Natural killer cell (primary cell): ENCODE results near the gene CMTM2. TPM values are rescaled to one million over a fixed set of nuclear protein-coding genes. Genes with fewer than 3 reads are reported as not detected.

ENCODE experiments used
- ATAC-seq, 3 donors: fragments of 150-1000 bp in 2 of 3; fragments of 200-7000 bp in 1 of 3; cut with Tn5 transposase; 1 replicate in 1 of 3; 2 replicates in 2 of 3; pipeline ENCODE4 v1.10.0; 2021; ENCODE audit warnings: mild to moderate bottlenecking in 2 of 3, moderate library complexity in 2 of 3
- DNase-seq, 2 donors: peaks; one replicate each; pipeline versions ENCODE4 v3.0.0 to v3.0.0-alpha.2; 2013 to 2021; ENCODE audit warnings: mixed read lengths in 1 of 2
- H3K27ac ChIP-seq: one replicate; pipeline ENCODE4 v1.5.1; 2013; ENCODE audit warnings: mild to moderate bottlenecking, low read length
- H3K27me3 ChIP-seq: one replicate; pipeline ENCODE4 v1.6.1; 2013; ENCODE audit warnings: low read length; ENCODE audit not compliant: control insufficient read depth, insufficient read depth
- H3K36me3 ChIP-seq: one replicate; pipeline ENCODE4 v1.6.1; 2013; ENCODE audit warnings: low read length; ENCODE audit not compliant: control insufficient read depth, insufficient read depth
- H3K4me1 ChIP-seq: one replicate; pipeline ENCODE4 v1.6.1; 2013; ENCODE audit warnings: low read length; ENCODE audit not compliant: control insufficient read depth, insufficient read depth
- H3K4me3 ChIP-seq: one replicate; pipeline ENCODE4 v1.5.1; 2013; ENCODE audit warnings: low read length
- H3K9me3 ChIP-seq: one replicate; pipeline ENCODE4 v1.6.1; 2013; ENCODE audit warnings: low read length; ENCODE audit not compliant: control insufficient read depth, insufficient read depth
- H3K27ac Mint-ChIP-seq, 2 donors: one replicate each; pipeline ENCODE4 v1.8.0; 2022; ENCODE audit warnings: mild to moderate bottlenecking in 2 of 2, mixed read lengths in 2 of 2, moderate library complexity in 1 of 2
- H3K27me3 Mint-ChIP-seq, 2 donors: one replicate each; pipeline ENCODE4 v1.8.0; 2022; ENCODE audit warnings: low read depth in 2 of 2, mixed read lengths in 2 of 2
- H3K36me3 Mint-ChIP-seq: one replicate; pipeline ENCODE4 v1.8.0; 2022; ENCODE audit warnings: mixed read lengths
- H3K4me1 Mint-ChIP-seq, 2 donors: one replicate each; pipeline ENCODE4 v1.8.0; 2022; ENCODE audit warnings: mixed read lengths in 2 of 2
- H3K4me3 Mint-ChIP-seq: one replicate; pipeline ENCODE4 v1.8.0; 2022; ENCODE audit warnings: mild to moderate bottlenecking, moderate library complexity, mixed read lengths
- H3K9me3 Mint-ChIP-seq, 2 donors: one replicate each; pipeline ENCODE4 v1.8.0; 2022; ENCODE audit warnings: mixed read lengths in 2 of 2
- CTCF ChIP-seq: fragments of 200-600 bp; IDR thresholded peaks from one replicate; pipeline ENCODE4 v1.8.0; 2022; ENCODE audit warnings: antibody characterized with exemption
- WGBS: methylation state at CpG from one replicate; pipeline ENCODE4 v1.1.7; 2013; ENCODE audit warnings: missing lambda C conversion rate; ENCODE audit not compliant: insufficient coverage; 5-methylcytosine and 5-hydroxymethylcytosine counted together
- intact Hi-C: fragments of 100-400 bp; cut with micrococcal nuclease; formaldehyde crosslinking; loops from one replicate; pipeline ENCODE4 v1.14.2; 2022
- total RNA-seq, 4 donors: library from RNA; stranded (reverse); fragments of 120-200 nt in 1 of 4; gene quantifications; one replicate each; pipeline versions ENCODE4 v1.2.3 to v1.2.4, GENCODE V29; 2013 to 2022

The CMTM2 gene
- total RNA-seq, 3 donors from 2014 or later (not counting 1 experiment from before 2014, with no cell fraction given), result 0.61 to 1.6 (median 0.82) TPM

GRCh38 chr16:66612422-66612821 is 33.2 kb downstream of the CMTM2 start:
- peaks cover 5 to 9% of the 10 kb centered on the region in 2 donors for H3K4me1 Mint-ChIP-seq
- no peaks in the 10 kb centered on the region for H3K36me3 Mint-ChIP-seq
- H3K27me3 Mint-ChIP-seq, result no peaks in the 10 kb centered on the region
- H3K4me1 ChIP-seq, result peaks cover 17% of the 10 kb centered on the region
- no peak for DNase-seq
- WGBS, result 95% methylated on average over 14 of the region's 14 CpGs
- no peaks in the 10 kb centered on the region for H3K9me3 Mint-ChIP-seq
- peaks cover 52% of the 10 kb centered on the region for H3K36me3 ChIP-seq
- ATAC-seq, result no peak
- no peak for TF ChIP-seq CTCF
- H3K27ac Mint-ChIP-seq, result no peak overlapping the region
- no peak overlapping the region for H3K27ac ChIP-seq
- no peaks in the 10 kb centered on the region for H3K27me3 ChIP-seq
- H3K4me3 Mint-ChIP-seq, result no peak overlapping the region
- H3K4me3 ChIP-seq, result no peak overlapping the region
- intact Hi-C loops, result no loop called here
- no peaks in the 10 kb centered on the region for H3K9me3 ChIP-seq

- Mint-ChIP-seq H3K9me3 (no peaks in the 10 kb centered on the region), H3K4me3 (no peak overlapping the region), H3K36me3 (no peaks in the 10 kb centered on the region), H3K4me1 (no peaks in the 10 kb centered on the region), H3K27ac (no peak overlapping the region), H3K27me3 (no peaks in the 10 kb centered on the region)
- Histone ChIP-seq H3K27ac (no peak overlapping the region), H3K36me3 (peaks cover 45% of the 10 kb centered on the region), H3K27me3 (no peaks in the 10 kb centered on the region), H3K4me1 (no peaks in the 10 kb centered on the region), H3K9me3 (no peaks in the 10 kb centered on the region), H3K4me3 (no peak overlapping the region)
- ATAC-seq (no peak), DNase-seq (no peak)
- 96% methylated on average over 10 of the region's 12 CpGs for WGBS
- no peak for TF ChIP-seq CTCF
- intact Hi-C loops, result no loop called here
Measured at GRCh38 chr16:66614161-66614802, 35.0 kb downstream of the CMTM2 start.

- no peak overlapping the region for H3K27ac Mint-ChIP-seq
- Histone ChIP-seq H3K4me3 (no peak overlapping the region), H3K27ac (no peak overlapping the region), H3K27me3 (no peaks in the 10 kb centered on the region), H3K4me1 (no peaks in the 10 kb centered on the region), H3K36me3 (peaks cover 27% of the 10 kb centered on the region), H3K9me3 (no peaks in the 10 kb centered on the region)
- H3K9me3 Mint-ChIP-seq, result no peaks in the 10 kb centered on the region
- WGBS, result 95% methylated on average over 1 of the region's 4 CpGs
- H3K4me1 Mint-ChIP-seq, result no peaks in the 10 kb centered on the region
- DNase-seq, result no peak
- H3K36me3 Mint-ChIP-seq, result no peaks in the 10 kb centered on the region
- no peak for ATAC-seq
- no peak overlapping the region for H3K4me3 Mint-ChIP-seq
- no peak for TF ChIP-seq CTCF
- no peaks in the 10 kb centered on the region for H3K27me3 Mint-ChIP-seq
- intact Hi-C loops, result no loop called here
Measured at GRCh38 chr16:66616169-66616568, 36.9 kb downstream of the CMTM2 start.

GRCh38 chr16:66616592-66616991 is 37.3 kb downstream of the CMTM2 start:
- no peaks in the 10 kb centered on the region for H3K9me3 Mint-ChIP-seq
- WGBS, result 90% methylated on average over 9 of the region's 9 CpGs
- Histone ChIP-seq H3K36me3 (peaks cover 23% of the 10 kb centered on the region), H3K4me3 (no peak overlapping the region), H3K27me3 (no peaks in the 10 kb centered on the region), H3K4me1 (no peaks in the 10 kb centered on the region), H3K27ac (no peak overlapping the region), H3K9me3 (no peaks in the 10 kb centered on the region)
- H3K4me1 Mint-ChIP-seq, result no peaks in the 10 kb centered on the region
- no peak for ATAC-seq
- H3K27me3 Mint-ChIP-seq, result no peaks in the 10 kb centered on the region
- no peak for DNase-seq
- intact Hi-C loops, result no loop called here
- no peaks in the 10 kb centered on the region for H3K36me3 Mint-ChIP-seq
- no peak overlapping the region for H3K4me3 Mint-ChIP-seq
- TF ChIP-seq CTCF, result no peak
- no peak overlapping the region for H3K27ac Mint-ChIP-seq
